ENCODE measurements around the gene MYMK. TPM values are rescaled to one million over a fixed set of nuclear protein-coding genes. Genes with fewer than 3 reads are reported as not detected.

MYMK gene
- total and polyA plus RNA-seq, 2 of the 13 experiments (the other 11 are each of a cell fraction or from before 2014, with no cell fraction given) = not detected

DNA sequence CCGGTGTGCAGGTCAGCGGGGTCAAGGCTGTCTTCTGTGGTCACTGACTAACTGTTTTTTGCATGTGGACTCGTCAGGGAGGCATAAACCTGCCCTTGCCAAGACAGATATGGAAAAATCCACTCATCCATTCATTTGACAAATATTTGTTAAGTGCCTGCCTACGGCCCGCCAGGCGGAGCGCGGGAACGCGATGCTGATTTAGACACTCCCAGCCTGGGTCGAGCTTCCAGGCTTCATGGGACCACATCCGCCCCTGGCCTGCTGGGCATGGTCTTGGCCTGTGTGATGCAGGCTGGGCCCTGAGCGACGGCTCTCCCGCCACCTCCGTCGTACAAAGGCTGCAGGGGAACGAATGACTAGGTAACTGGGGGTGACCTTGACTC, 18.1 kb downstream of the MYMK start (continued):
- TF ChIP-seq, protein P1, sequence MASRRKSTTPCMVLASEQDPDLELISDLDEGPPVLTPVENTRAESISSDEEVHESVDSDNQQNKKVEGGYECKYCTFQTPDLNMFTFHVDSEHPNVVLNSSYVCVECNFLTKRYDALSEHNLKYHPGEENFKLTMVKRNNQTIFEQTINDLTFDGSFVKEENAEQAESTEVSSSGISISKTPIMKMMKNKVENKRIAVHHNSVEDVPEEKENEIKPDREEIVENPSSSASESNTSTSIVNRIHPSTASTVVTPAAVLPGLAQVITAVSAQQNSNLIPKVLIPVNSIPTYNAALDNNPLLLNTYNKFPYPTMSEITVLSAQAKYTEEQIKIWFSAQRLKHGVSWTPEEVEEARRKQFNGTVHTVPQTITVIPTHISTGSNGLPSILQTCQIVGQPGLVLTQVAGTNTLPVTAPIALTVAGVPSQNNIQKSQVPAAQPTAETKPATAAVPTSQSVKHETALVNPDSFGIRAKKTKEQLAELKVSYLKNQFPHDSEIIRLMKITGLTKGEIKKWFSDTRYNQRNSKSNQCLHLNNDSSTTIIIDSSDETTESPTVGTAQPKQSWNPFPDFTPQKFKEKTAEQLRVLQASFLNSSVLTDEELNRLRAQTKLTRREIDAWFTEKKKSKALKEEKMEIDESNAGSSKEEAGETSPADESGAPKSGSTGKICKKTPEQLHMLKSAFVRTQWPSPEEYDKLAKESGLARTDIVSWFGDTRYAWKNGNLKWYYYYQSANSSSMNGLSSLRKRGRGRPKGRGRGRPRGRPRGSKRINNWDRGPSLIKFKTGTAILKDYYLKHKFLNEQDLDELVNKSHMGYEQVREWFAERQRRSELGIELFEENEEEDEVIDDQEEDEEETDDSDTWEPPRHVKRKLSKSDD (CRISPR knock-in tag; IDR thresholded peaks at IDR 0.05; ENCODE audit: low read depth) = 0 out of 2 replicates have a peak, but pooled peaks have one; percentile 61
- 0 out of 2 replicates have a peak, but pooled peaks have one; percentile 34 for TF ChIP-seq ARHGAP35 (CRISPR knock-in tag; IDR thresholded peaks at IDR 0.05; ENCODE audit: borderline replicate concordance)
- peak; percentile 55; the same call in 1 of the 2 replicates for TF ChIP-seq MIXL1 (CRISPR knock-in tag; IDR thresholded peaks at IDR 0.05)
- TF ChIP-seq HOXA9 (CRISPR knock-in tag; IDR thresholded peaks at IDR 0.05; ENCODE audit: borderline replicate concordance) = no peak
- TF ChIP-seq, protein P2, sequence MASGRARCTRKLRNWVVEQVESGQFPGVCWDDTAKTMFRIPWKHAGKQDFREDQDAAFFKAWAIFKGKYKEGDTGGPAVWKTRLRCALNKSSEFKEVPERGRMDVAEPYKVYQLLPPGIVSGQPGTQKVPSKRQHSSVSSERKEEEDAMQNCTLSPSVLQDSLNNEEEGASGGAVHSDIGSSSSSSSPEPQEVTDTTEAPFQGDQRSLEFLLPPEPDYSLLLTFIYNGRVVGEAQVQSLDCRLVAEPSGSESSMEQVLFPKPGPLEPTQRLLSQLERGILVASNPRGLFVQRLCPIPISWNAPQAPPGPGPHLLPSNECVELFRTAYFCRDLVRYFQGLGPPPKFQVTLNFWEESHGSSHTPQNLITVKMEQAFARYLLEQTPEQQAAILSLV (CRISPR knock-in tag; IDR thresholded peaks at IDR 0.05; ENCODE audit: borderline replicate concordance) = peak; percentile 84; the same call in 1 of the 2 replicates

DNA sequence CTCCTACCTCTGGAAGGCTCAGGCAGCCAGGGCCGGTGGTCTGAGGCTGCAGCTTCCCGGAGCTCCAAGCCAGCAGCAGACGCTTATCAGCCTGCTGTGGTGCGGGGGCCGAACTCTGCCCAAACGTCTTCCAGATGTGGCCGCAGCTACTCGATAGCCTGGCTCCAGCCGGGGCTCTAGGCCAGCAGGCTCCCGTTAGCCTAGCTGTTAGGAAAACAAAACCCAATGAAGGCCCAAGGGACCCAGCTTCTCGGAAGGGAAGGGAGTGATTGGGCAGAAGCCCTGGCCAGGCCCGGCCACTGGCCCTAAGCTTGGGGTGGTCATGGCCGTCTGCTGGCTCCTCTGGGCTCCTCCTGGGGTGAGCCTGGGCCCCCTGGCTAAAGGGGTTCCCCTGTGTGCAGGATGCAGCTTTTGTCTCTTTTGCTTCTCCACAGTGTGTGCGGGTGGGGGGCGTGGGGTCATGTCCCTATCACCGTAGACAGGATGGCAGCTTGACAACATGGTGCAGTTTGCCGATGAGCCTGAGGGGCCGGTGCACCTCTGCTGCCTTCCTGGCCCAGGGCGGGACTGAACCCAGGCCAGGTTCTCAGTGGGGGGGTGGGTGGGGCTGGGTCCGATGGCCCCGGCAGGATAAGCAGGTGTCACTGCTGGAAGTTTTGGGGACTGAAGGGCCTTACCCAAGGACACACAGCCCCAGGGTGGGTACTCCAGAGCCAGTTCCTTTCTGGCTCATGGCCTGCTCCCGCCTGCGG, 18.7 kb downstream of the MYMK start:
- no peaks in the 10 kb centered on the region for H4K20me1 ChIP-seq (ENCODE audit: insufficient read depth, low read length)
- BruUV-seq (replicated peaks) = no TSS peak
- intact Hi-C loops (cut with micrococcal nuclease; ENCODE audit: unreplicated experiment) (no loop called here), in situ Hi-C loops (cut with HindIII; ENCODE audit: extremely low pct_ligation_motif_present, low pct_unique_long_range_greater_than_20kb) (no loop called here)
- no peak for DNase-seq (ENCODE audit: low spot score)
- CTCF ChIA-PET (ENCODE audit: low intra/inter-chr PET ratio, low total read pairs) = no interaction called here
- POLR2A ChIA-PET = interaction anchor here (0.9 to 1.7 kb wide), 7 partner anchors 9 to 232 kb away, joined by 3 to 7 read pairs (median 5); partner anchors contain the start of genes CACFD1, MED22, RPL7A and SARDH
- peaks cover 0 to 26% of the 10 kb centered on the region in 2 experiments; a peak in 3 of 5 replicates for H3K27me3 ChIP-seq (ENCODE audit: control insufficient read depth in 1 of 2, insufficient read depth in 2 of 2, low read length in 2 of 2)
- peaks cover 11% of the 10 kb centered on the region for H3K9me3 ChIP-seq (ENCODE audit: low read length)
- FAIRE-seq = no peak
- H3K9ac ChIP-seq (ENCODE audit: insufficient read depth, low read depth, low read length) = 0 out of 2 replicates have a peak overlapping the region, but pooled peaks have one; percentile 5
- WGBS (ENCODE audit: low lambda C conversion rate) = 20% methylated on average over 1 of the region's 23 CpGs
- H3K4me1 ChIP-seq (ENCODE audit: insufficient read depth, low read length) = peaks cover 47% of the 10 kb centered on the region
- H3K36me3 ChIP-seq (replicated peaks in 1 of 2; ENCODE audit: control insufficient read depth in 1 of 2, insufficient read depth in 2 of 2, low read length in 2 of 2) = no peaks in the 10 kb centered on the region
- H3K4me2 ChIP-seq (ENCODE audit: low read depth, low read length) = peak overlapping the region; percentile 60
- H3K79me2 ChIP-seq (ENCODE audit: insufficient read depth, low read length) = no peaks in the 10 kb centered on the region
- peak; percentile 75 for ATAC-seq
- H3K27ac ChIP-seq (ENCODE audit: extremely low read length, insufficient read depth, low read length) = peak overlapping the region; percentile 33
- H2AFZ ChIP-seq (ENCODE audit: low read length) = no peak overlapping the region
- peak overlapping the region in 1 of 3 experiments; percentile 30; a peak in 1 of 6 replicates for H3K4me3 ChIP-seq (replicated peaks in 1 of 3; ENCODE audit: insufficient read depth in 1 of 3, low read depth in 2 of 3, low read length in 3 of 3)
- TF ChIP-seq, protein P3, sequence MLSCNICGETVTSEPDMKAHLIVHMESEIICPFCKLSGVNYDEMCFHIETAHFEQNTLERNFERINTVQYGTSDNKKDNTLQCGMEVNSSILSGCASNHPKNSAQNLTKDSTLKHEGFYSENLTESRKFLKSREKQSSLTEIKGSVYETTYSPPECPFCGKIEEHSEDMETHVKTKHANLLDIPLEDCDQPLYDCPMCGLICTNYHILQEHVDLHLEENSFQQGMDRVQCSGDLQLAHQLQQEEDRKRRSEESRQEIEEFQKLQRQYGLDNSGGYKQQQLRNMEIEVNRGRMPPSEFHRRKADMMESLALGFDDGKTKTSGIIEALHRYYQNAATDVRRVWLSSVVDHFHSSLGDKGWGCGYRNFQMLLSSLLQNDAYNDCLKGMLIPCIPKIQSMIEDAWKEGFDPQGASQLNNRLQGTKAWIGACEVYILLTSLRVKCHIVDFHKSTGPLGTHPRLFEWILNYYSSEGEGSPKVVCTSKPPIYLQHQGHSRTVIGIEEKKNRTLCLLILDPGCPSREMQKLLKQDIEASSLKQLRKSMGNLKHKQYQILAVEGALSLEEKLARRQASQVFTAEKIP (CRISPR knock-in tag; IDR thresholded peaks at IDR 0.05; ENCODE audit: borderline replicate concordance) = no peak
- TF ChIP-seq, protein P4, sequence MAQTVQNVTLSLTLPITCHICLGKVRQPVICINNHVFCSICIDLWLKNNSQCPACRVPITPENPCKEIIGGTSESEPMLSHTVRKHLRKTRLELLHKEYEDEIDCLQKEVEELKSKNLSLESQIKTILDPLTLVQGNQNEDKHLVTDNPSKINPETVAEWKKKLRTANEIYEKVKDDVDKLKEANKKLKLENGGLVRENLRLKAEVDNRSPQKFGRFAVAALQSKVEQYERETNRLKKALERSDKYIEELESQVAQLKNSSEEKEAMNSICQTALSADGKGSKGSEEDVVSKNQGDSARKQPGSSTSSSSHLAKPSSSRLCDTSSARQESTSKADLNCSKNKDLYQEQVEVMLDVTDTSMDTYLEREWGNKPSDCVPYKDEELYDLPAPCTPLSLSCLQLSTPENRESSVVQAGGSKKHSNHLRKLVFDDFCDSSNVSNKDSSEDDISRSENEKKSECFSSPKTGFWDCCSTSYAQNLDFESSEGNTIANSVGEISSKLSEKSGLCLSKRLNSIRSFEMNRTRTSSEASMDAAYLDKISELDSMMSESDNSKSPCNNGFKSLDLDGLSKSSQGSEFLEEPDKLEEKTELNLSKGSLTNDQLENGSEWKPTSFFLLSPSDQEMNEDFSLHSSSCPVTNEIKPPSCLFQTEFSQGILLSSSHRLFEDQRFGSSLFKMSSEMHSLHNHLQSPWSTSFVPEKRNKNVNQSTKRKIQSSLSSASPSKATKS (CRISPR knock-in tag; IDR thresholded peaks at IDR 0.05) = no peak
- TF ChIP-seq PHF5A (CRISPR knock-in tag; IDR thresholded peaks at IDR 0.05; ENCODE audit: low read depth, unreplicated experiment) (no peak), ZNF234 (CRISPR knock-in tag; conservative IDR thresholded peaks at IDR 0.05) (no peak), HOXA9 (CRISPR knock-in tag; IDR thresholded peaks at IDR 0.05; ENCODE audit: borderline replicate concordance) (0 out of 2 replicates have a peak, but pooled peaks have one; percentile 36), ZZZ3 (CRISPR knock-in tag; IDR thresholded peaks at IDR 0.05; ENCODE audit: borderline replicate concordance) (0 out of 2 replicates have a peak, but pooled peaks have one; percentile 46), SKI (IDR thresholded peaks at IDR 0.05; ENCODE audit: partially characterized antibody) (no peak), ZFP36L2 (CRISPR knock-in tag; IDR thresholded peaks at IDR 0.05) (no peak), ZNF878 (CRISPR knock-in tag; IDR thresholded peaks at IDR 0.05) (no peak)
